Activated effector memory CD4-positive, alpha-beta T cell treated with Interleukin-2 at 50 U/mL for 16 hours (primary cell): ENCODE measurements around the gene SULT6B1.

Experiments
- DNase-seq: peaks from one replicate; pipeline ENCODE4 v3.0.0-alpha.2; 2020

Gene SULT6B1

DNA sequence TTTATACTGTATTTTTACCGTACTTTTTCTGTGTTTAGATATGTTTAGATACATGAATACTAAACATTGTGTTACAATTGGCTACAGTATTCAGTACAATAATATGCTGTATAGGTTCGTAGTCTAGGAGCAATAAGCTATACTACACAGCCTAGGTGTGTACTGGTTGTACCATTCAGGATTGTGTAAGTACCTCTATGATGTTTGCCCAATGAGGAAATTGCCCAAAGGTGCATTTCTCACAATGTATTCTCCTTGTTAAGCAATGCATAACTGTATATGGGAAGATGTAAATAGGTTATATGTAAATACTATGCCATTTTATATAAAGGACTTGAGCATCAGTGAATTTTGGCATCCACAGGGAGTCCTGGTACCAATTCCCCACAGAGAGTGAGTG is 42.4 kb downstream of the SULT6B1 start:
- no peak for DNase-seq

DNA sequence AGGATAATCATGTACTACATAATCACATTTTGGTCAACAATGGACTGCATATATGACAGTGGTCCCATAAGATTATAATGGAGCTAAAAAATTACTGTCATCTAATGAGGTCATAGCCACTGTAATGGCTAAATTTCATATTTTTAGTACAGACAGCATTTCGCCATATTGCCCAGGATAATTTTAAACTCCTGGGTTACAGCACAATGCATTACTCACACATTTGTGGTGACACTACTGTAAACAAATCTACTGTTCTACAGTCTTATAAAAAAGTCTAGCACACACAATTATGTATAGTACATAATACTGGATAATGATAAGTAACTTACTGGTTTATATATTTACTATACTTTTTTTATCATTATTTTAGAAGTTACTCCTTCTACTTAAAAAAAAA is 44.5 kb downstream of the SULT6B1 start:
- no peak for DNase-seq

DNA sequence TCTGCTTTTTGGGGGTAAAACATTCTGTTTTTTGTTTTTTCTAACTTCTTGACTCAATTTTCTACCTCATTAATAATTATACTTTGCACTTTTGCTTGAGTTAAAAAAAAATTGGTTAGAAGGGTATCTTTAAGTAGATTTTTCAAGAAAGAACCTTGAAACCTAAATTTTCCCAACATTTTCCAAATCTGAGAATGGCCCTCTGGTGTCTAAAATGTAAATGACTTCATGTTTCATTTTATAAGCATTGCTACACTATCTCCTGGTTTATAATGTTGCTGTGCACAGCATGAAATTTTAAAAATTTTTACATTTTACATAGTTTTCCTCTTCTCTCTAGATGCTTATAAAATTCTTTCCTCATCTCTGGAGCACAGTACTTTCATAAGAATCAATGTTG is 45.9 kb downstream of the SULT6B1 start:
- DNase-seq: no peak

DNA sequence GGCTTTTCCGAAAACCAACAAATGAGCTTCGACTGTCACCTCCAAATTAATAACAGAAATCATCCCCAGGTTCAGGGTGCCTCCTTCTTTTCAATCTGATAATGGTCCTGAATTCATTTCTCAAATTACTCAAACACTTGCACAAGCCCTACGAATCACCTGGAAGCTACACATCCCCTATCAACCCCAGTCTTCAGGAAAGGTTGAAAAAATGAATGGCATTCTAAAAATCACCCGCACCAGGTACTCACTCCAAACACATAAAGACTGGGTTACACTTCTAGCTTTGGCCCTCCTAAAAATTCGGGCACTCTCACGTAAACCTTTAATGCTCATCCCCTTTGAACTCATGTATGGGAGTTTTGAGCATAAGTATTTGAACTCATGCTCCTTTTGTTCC is 55.6 kb downstream of the SULT6B1 start:
- DNase-seq: no peak

DNA sequence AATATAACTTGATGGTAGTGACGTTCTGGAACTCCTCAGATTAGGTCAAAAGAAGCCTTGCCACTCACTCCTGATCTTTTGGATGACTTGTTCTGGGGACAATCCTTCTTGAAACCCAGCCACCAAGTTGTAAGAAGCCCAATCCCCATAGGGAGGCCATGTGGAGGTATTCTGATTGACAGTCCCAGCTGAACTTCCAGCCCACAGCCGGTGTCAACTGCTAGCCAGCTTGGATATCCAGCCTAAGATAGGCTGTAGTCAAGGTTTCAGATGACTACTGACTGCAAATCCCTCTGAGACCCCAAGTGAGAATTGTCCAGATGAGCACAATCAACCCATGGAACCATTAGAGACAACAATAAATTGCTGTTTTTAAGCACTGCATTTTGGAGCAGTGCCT is 63.1 kb downstream of the SULT6B1 start:
- no peak for DNase-seq

DNA sequence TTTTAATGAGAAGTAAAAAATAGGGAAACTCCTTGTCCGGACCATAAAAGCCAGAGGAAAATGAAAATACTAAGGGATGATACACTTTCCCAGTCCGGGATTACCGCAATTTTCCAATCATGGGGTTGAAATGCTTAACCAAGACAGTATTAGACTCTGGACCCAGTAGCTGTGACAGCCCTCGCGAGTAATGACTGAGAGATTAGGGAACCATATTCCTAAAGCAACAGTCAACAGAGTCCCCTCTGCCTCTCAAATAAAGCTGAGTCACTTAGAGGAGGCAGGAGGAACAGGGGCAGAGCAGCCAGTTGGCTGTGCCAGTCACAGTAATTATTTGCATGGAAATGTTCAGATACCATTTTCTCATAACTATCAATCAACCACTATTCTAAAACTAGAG is 69.3 kb downstream of the SULT6B1 start:
- no peak for DNase-seq
